ENCODE results near the gene NSD1. TPM values are rescaled to one million over a fixed set of nuclear protein-coding genes. Genes with fewer than 3 reads are reported as not detected.
A peak's percentile ranks its signal among the peaks of the same experiment; 100 is the strongest.

Gene NSD1
- total RNA-seq, 1 experiment from 2014 or later = 58.8 TPM

DNA sequence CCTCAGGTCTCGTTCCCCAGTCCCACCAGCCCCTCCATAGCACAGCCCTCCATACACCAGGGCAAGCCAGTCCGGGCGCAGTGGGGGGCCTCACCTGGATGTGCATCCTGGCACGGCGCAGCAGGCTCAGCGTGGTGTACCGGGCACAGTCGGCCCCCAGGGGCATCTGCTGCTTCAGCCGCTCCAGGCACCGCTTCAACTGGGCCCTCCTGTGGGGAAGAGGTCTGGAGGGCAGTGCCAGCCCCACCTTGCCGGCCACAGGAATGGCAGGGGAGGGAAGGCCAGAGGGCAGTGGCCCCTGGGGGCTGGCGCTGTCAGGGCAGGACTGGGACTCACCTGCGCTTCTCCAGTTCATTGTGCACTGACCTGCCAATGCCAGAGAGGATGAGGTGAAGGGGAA, 176.8 kb downstream of the NSD1 start:
- Histone ChIP-seq H4K20me1 (ENCODE audit: insufficient read depth) (peaks cover 7% of the 10 kb centered on the region; the same call in 1 of the 2 replicates), H3K9me2 (ENCODE audit: insufficient read depth) (no peaks in the 10 kb centered on the region), H2AFZ (ENCODE audit: low read depth, low read length, poor library complexity, severe bottlenecking) (no peak overlapping the region), H3K36me3 (ENCODE audit: control insufficient read depth in 1 of 2, insufficient read depth in 2 of 2, low read length in 2 of 2) (peaks cover 8 to 14% of the 10 kb centered on the region in 2 experiments; a peak in 2 of 4 replicates), H3K4me1 (ENCODE audit: control insufficient read depth in 1 of 2, insufficient read depth in 2 of 2, low read length in 2 of 2) (peaks cover 18 to 52% of the 10 kb centered on the region in 2 experiments), H3K9ac (ENCODE audit: low read length) (peak overlapping the region; percentile 87; the same call in 1 of the 2 replicates), H3K9me3 (ENCODE audit: control insufficient read depth in 1 of 2, insufficient read depth in 1 of 2, low read depth in 1 of 2, low read length in 2 of 2) (no peaks in the 10 kb centered on the region), H3K27ac (ENCODE audit: low read depth, low read length) (peak overlapping the region; percentile 34), H3K79me2 (ENCODE audit: insufficient read depth, low read length) (peaks cover 9% of the 10 kb centered on the region), H3K4me2 (ENCODE audit: low read length) (peak overlapping the region; percentile 79), H3K27me3 (ENCODE audit: insufficient read depth, low read length) (no peaks in the 10 kb centered on the region), H3K4me3 (replicated peaks in 1 of 2; ENCODE audit: low read depth in 1 of 2, low read length in 2 of 2) (peak overlapping the region; percentile 82 to 87; a peak in 3 of 4 replicates)
- no peak for DNase-seq (ENCODE audit: low read depth, low spot score)
- intact Hi-C loops (cut with micrococcal nuclease) = loop anchor here (1.0 to 5.0 kb wide), 2 partner anchors 146 to 187 kb away; partner anchors contain the start of gene PDLIM7
- no TSS peak for BruUV-seq (replicated peaks)
- ChIA-PET RAD21 (ENCODE audit: low non-redundant PET in 1 of 2, low total read pairs in 2 of 2, uncharacterized antibody in 2 of 2, unreplicated experiment in 2 of 2) (interaction anchor here in 1 of 2 experiments (0.6 to 1.0 kb wide), 2 partner anchors 79 to 199 kb away, joined by 3 to 4 read pairs; no protein-coding TSS in a partner anchor), CTCF (interaction anchor here (0.5 to 2.3 kb wide), 28 partner anchors 9 to 205 kb away, joined by 3 to 22 read pairs (median 6); partner anchors contain the start of genes DBN1, GRK6 and LMAN2), POLR2A (interaction anchor here (0.9 to 1.6 kb wide), 3 partner anchors 41 to 147 kb away, joined by 3 to 6 read pairs (median 3); partner anchors contain the start of gene LMAN2)
- TF ChIP-seq RAD21 (IDR thresholded peaks at IDR 0.05; ENCODE audit: low read depth) = no peak
- TF ChIP-seq CBX3 (IDR thresholded peaks at IDR 0.05; ENCODE audit: low read depth) = no peak
- TF ChIP-seq ZFX (IDR thresholded peaks at IDR 0.05) = no peak
- TF ChIP-seq, protein P1, sequence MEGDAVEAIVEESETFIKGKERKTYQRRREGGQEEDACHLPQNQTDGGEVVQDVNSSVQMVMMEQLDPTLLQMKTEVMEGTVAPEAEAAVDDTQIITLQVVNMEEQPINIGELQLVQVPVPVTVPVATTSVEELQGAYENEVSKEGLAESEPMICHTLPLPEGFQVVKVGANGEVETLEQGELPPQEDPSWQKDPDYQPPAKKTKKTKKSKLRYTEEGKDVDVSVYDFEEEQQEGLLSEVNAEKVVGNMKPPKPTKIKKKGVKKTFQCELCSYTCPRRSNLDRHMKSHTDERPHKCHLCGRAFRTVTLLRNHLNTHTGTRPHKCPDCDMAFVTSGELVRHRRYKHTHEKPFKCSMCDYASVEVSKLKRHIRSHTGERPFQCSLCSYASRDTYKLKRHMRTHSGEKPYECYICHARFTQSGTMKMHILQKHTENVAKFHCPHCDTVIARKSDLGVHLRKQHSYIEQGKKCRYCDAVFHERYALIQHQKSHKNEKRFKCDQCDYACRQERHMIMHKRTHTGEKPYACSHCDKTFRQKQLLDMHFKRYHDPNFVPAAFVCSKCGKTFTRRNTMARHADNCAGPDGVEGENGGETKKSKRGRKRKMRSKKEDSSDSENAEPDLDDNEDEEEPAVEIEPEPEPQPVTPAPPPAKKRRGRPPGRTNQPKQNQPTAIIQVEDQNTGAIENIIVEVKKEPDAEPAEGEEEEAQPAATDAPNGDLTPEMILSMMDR (IDR thresholded peaks at IDR 0.05 in 2 of 3, conservative IDR thresholded peaks at IDR 0.05 in 1 of 3; ENCODE audit: borderline replicate concordance in 1 of 3, insufficient read depth in 1 of 3, low read depth in 2 of 3, low read length in 2 of 3) = no peak
- no peak for TF ChIP-seq POLR2AphosphoS5 (IDR thresholded peaks at IDR 0.05; ENCODE audit: low read depth, low read length)
- TF ChIP-seq JUND (IDR thresholded peaks at IDR 0.05) = no peak
- TF ChIP-seq ELF1 (IDR thresholded peaks at IDR 0.05; ENCODE audit: borderline replicate concordance, low read depth) = no peak
- TF ChIP-seq POLR2A (IDR thresholded peaks at IDR 0.05; ENCODE audit: borderline replicate concordance, extremely low read depth, insufficient read depth, insufficient read length) = no peak
- no peak for TF ChIP-seq EZH2 (IDR thresholded peaks at IDR 0.05)
- TF ChIP-seq TCF7L2 (IDR thresholded peaks at IDR 0.05; ENCODE audit: borderline replicate concordance, extremely low read depth, insufficient read depth, insufficient read length) = no peak
- no peak for TF ChIP-seq EGR1 (IDR thresholded peaks at IDR 0.05; ENCODE audit: low read depth)
- no peak for TF ChIP-seq EZH2phosphoT487 (IDR thresholded peaks at IDR 0.05; ENCODE audit: borderline replicate concordance)
- no peak for TF ChIP-seq YY1 (IDR thresholded peaks at IDR 0.05; ENCODE audit: extremely low read depth, insufficient replicate concordance, low read depth, low read length)
- no peak for TF ChIP-seq CEBPB (IDR thresholded peaks at IDR 0.05; ENCODE audit: low read depth)
- no peak for ATAC-seq

Measured in HCT116 (cell line).